K562 (cell line): ENCODE data around the gene TOM1L1. TPM values are rescaled to one million over a fixed set of nuclear protein-coding genes. Genes with fewer than 3 reads are reported as not detected.

ENCODE experiments used
- ATAC-seq: fragments of 200-7000 bp; cut with Tn5 transposase; 3 replicates; pipeline ENCODE4 v1.9.1; 2020; ENCODE audit warnings: moderate library complexity
- BruUV-seq: library from RNA; stranded (reverse); fragments of 400-500 nt; replicated peaks from 2 replicates; lab custom pipeline; 2021; lab: Mats Ljungman, UMichigan
- CTCF ChIA-PET: fragments of 300-600 bp; formaldehyde crosslinking; extraction: SDS; loops from one replicate; lab custom pipeline; 2021; ENCODE audit warnings: low intra/inter-chr PET ratio; lab: Yijun Ruan, JAX
- POLR2A ChIA-PET: fragments of 300-600, 350-650 bp; sonication (Branson Sonifier 250); formaldehyde crosslinking; extraction: SDS; loops from one replicate; lab custom pipeline; 2021; ENCODE audit warnings: antibody characterized with exemption, inconsistent platforms; lab: Yijun Ruan, JAX
- DNase-seq, 4 experiments: peaks; one replicate each; pipeline versions ENCODE4 v3.0.0 to v3.0.0-alpha.2; 2011 to 2018; ENCODE audit warnings: low spot score in 3 of 4, mixed read lengths in 3 of 4; ENCODE audit errors: extremely low read depth in 1 of 4
- FAIRE-seq: peaks from 2 replicates; lab custom pipeline; 2011; peaks lifted over from hg19 to GRCh38; lab: Jason Lieb, UNC
- H2AFZ ChIP-seq: 2 replicates; pipeline ENCODE4 v1.6.0; 2011; ENCODE audit warnings: low read depth, low read length, control low read depth, inconsistent platforms
- H3K27ac ChIP-seq: fragments of 200-600 bp; 3 replicates; pipeline ENCODE4 v1.8.0; 2011; ENCODE audit warnings: low read depth, mild to moderate bottlenecking, control low read depth, inconsistent platforms, low read length, moderate library complexity, mixed read lengths; ENCODE audit errors: extremely low read depth
- H3K27me3 ChIP-seq, 2 experiments: fragments of 300-600 bp in 1 of 2; 2 replicates in 1 of 2; 3 replicates in 1 of 2; pipeline versions ENCODE4 v1.6.0 to v1.8.0; 2011; ENCODE audit warnings: inconsistent platforms in 2 of 2, low read length in 2 of 2, mild to moderate bottlenecking in 1 of 2, mixed read lengths in 1 of 2, moderate library complexity in 1 of 2; ENCODE audit not compliant: control insufficient read depth in 2 of 2, insufficient read depth in 2 of 2
- H3K36me3 ChIP-seq: fragments of 300-600 bp; 3 replicates; pipeline ENCODE4 v1.8.0; 2011; ENCODE audit warnings: mild to moderate bottlenecking, low read length, inconsistent platforms; ENCODE audit not compliant: control insufficient read depth, insufficient read depth
- H3K4me1 ChIP-seq, 2 experiments: fragments of 200-600 bp in 1 of 2; replicated peaks in 1 of 2; 2 replicates in 1 of 2; 3 replicates in 1 of 2; pipeline versions ENCODE4 v1.5.1 to v1.8.0; 2011; ENCODE audit warnings: inconsistent platforms in 2 of 2, low read length in 2 of 2, mild to moderate bottlenecking in 1 of 2, mixed read lengths in 1 of 2, moderate library complexity in 1 of 2; ENCODE audit not compliant: control insufficient read depth in 2 of 2, insufficient read depth in 2 of 2
- H3K4me2 ChIP-seq: 2 replicates; pipeline ENCODE4 v1.6.1; 2011; ENCODE audit warnings: low read length, control low read depth, inconsistent platforms, mixed read lengths; ENCODE audit not compliant: insufficient read depth
- H3K4me3 ChIP-seq: fragments of 200-600 bp; sonication (generic), shearing (Covaris generic); 2 replicates; pipeline ENCODE4 v1.5.1; 2016; ENCODE audit warnings: control low read depth, inconsistent platforms
- H3K79me2 ChIP-seq: fragments of 200-600 bp; 3 replicates; pipeline ENCODE4 v1.8.0; 2011; ENCODE audit warnings: low read length, inconsistent platforms; ENCODE audit not compliant: control insufficient read depth, insufficient read depth
- H3K9ac ChIP-seq, 2 experiments: 2 replicates each; pipeline versions ENCODE4 v1.6.0 to v1.6.1; 2011; ENCODE audit warnings: low read depth in 2 of 2, low read length in 2 of 2, control low read depth in 1 of 2, inconsistent platforms in 1 of 2, mild to moderate bottlenecking in 1 of 2, mixed read lengths in 1 of 2; ENCODE audit not compliant: insufficient read depth in 1 of 2
- H3K9me1 ChIP-seq: one replicate; pipeline ENCODE4 v1.6.0; 2011; ENCODE audit warnings: inconsistent platforms, mild to moderate bottlenecking, low read length, moderate library complexity; ENCODE audit not compliant: control insufficient read depth, insufficient read depth
- H3K9me3 ChIP-seq: replicated peaks from 2 replicates; pipeline ENCODE4 v1.5.1; 2011; ENCODE audit warnings: low read depth, low read length, inconsistent platforms; ENCODE audit not compliant: control insufficient read depth, insufficient read depth
- H4K20me1 ChIP-seq: replicated peaks from 2 replicates; pipeline ENCODE4 v1.6.1; 2011; ENCODE audit warnings: low read length, inconsistent platforms, mixed read lengths; ENCODE audit not compliant: control insufficient read depth, insufficient read depth
- ARID1B ChIP-seq: fragments of 450-650 bp; IDR thresholded peaks from 2 replicates; pipeline ENCODE4 v1.6.1; 2016; ENCODE audit warnings: antibody characterized with exemption, mild to moderate bottlenecking, inconsistent platforms
- DACH1 ChIP-seq: fragments of 450-650 bp; IDR thresholded peaks from 2 replicates; pipeline ENCODE4 v1.6.1; 2018; ENCODE audit not compliant: partially characterized antibody
- HNRNPL ChIP-seq: fragments of 200-400 bp; formaldehyde crosslinking; IDR thresholded peaks from 2 replicates; pipeline ENCODE4 v1.6.1; 2017; ENCODE audit warnings: low read depth, mild to moderate bottlenecking, low read length
- POLR2G ChIP-seq: fragments of 200-400 bp; formaldehyde crosslinking; IDR thresholded peaks from 2 replicates; pipeline ENCODE4 v1.6.1; 2017; ENCODE audit warnings: low read depth, mild to moderate bottlenecking, antibody characterized with exemption, low read length, moderate library complexity
- RBBP5 ChIP-seq: fragments of 200-600 bp; sonication (generic); IDR thresholded peaks from 2 replicates; pipeline ENCODE4 v1.6.1; 2012; ENCODE audit warnings: borderline replicate concordance, mild to moderate bottlenecking, low read length, control low read depth, inconsistent platforms; ENCODE audit not compliant: insufficient read depth, poor library complexity, severe bottlenecking
- SMARCE1 ChIP-seq: fragments of 450-650 bp; IDR thresholded peaks from 2 replicates; pipeline ENCODE4 v1.7.1; 2016; ENCODE audit warnings: mild to moderate bottlenecking
- TCF3 ChIP-seq: sonication (generic); formaldehyde crosslinking; IDR thresholded peaks from 2 replicates; pipeline ENCODE4 v1.4.0; 2020; ENCODE audit warnings: mild to moderate bottlenecking, missing genetic modification reagents
- XRCC5 ChIP-seq: fragments of 200-400 bp; formaldehyde crosslinking; IDR thresholded peaks from 2 replicates; pipeline ENCODE4 v1.6.1; 2017; ENCODE audit warnings: low read depth, mild to moderate bottlenecking, low read length
- ZNF143 ChIP-seq: sonication (generic); formaldehyde crosslinking; IDR thresholded peaks from 2 replicates; pipeline ENCODE4 v1.9.0; 2022; ENCODE audit warnings: mild to moderate bottlenecking, missing genetic modification reagents
- ZNF57 ChIP-seq: fragments of 450-650 bp; formaldehyde crosslinking; IDR thresholded peaks from 2 replicates; pipeline ENCODE4 v1.4.0; 2020; ENCODE audit warnings: mild to moderate bottlenecking, moderate library complexity
- WGBS: fragments of 100-300 bp; shearing (Covaris generic); methylation state at CpG from one replicate; pipeline ENCODE4 v1.1.6; 2016; ENCODE audit warnings: low coverage, mixed read lengths; ENCODE audit not compliant: insufficient coverage; ENCODE audit errors: missing lambda C conversion rate; 5-methylcytosine and 5-hydroxymethylcytosine counted together
- in situ Hi-C: fragments of 300-500 bp; cut with MboI; formaldehyde crosslinking; loops from 4 replicates; pipeline ENCODE4 v1.15.0; 2018; ENCODE audit warnings: inconsistent platforms, mixed read lengths
- intact Hi-C: fragments of 100-400 bp; cut with micrococcal nuclease; formaldehyde crosslinking; loops from 2 replicates; pipeline ENCODE4 v1.14.2; 2022
- polyA plus RNA-seq, 8 experiments: library from polyadenylated mRNA; depleted of rRNA in 4 of 8; stranded (reverse) in 5 of 8; unstranded in 3 of 8; fragments of >200 nt; fragmentation: Nextera tagmentation in 2 of 8; fragmentation: Illumina TruSeq in 1 of 8; extraction: Ambion mirVana in 2 of 8; extraction: Trizol in 1 of 8; gene quantifications; 2 replicates each; pipeline versions ENCODE4 v1.2.1 to v1.2.3, GENCODE V29; 2011 to 2014; ENCODE audit warnings: inconsistent platforms in 1 of 8, missing spikeins in 1 of 8
- total RNA-seq, 7 experiments: library from RNA; depleted of rRNA in 6 of 7; stranded (reverse); fragments of >200 nt in 6 of 7; fragmentation: Illumina TruSeq in 2 of 7; extraction: Trizol in 2 of 7; gene quantifications; 2 replicates each; pipeline versions ENCODE4 v1.2.1 to v1.2.3, GENCODE V29; 2011 to 2021; ENCODE audit warnings: low replicate concordance in 1 of 7

Gene TOM1L1
- total and polyA plus RNA-seq, 9 of the 15 experiments (the other 6 are each of a cell fraction or from before 2014, with no cell fraction given) = 21.3 to 74.3 (median 31.0) TPM

DNA sequence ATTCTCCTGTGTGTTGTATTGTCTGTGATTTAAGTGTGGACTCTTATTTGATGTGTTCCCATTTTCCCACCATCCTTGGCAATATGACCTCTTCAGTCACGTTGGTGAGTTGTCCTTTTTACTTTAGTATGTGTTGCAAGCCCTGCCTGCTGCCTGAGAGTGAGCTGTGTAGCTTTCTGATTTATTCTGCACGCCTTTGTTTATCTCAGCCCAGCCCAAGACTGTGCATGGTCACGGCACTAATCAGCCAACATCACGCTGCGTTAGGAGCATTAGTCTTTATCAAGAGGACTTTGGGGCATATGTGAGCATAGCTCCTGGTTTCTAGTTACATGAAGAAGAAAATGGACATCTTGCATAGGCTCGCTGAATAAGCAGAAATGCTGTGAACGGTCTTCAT is 6.0 kb downstream of the TOM1L1 start (continued):
- peak; percentile 38; the same call in 1 of the 2 replicates for TF ChIP-seq TCF3 (CRISPR knock-in tag)
- no peak for TF ChIP-seq ZNF143
- TF ChIP-seq ARID1B = peak; percentile 55
- TF ChIP-seq, all 486 proteins: peak for 12

DNA sequence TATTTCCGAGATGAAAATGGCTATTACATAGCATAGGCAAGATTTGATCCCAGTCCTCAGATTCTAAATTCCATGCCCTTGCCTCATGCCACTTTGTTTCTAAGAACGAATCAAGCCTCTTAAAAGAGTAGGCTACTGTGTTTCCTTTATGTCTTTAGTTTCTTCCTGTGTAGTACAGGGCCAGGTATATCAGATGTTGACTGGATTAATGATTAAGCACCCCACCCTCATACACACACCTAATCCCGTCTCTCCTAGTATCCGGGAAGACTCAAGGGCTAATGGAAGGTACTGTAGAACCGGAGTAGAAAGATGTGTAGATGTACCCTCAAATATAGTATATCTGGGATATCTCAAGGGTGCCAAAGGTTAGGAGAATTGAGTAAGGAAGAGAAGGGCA is 6.7 kb downstream of the TOM1L1 start:
- CTCF ChIA-PET = no interaction called here
- FAIRE-seq = no peak
- Histone ChIP-seq H3K4me1 (peaks cover under 1 to 4% of the 10 kb centered on the region in 2 experiments; a peak in 3 of 5 replicates), H4K20me1 (0 out of 2 replicates have a peak, but pooled peaks cover 5% of the 10 kb centered on the region), H2AFZ (no peak overlapping the region), H3K4me2 (no peak overlapping the region), H3K9me3 (no peaks in the 10 kb centered on the region), H3K4me3 (no peak overlapping the region), H3K79me2 (no peaks in the 10 kb centered on the region), H3K36me3 (peaks cover 17% of the 10 kb centered on the region; the same call in 2 of the 3 replicates), H3K9me1 (no peaks in the 10 kb centered on the region), H3K27ac (no peak overlapping the region), H3K27me3 (no peaks in the 10 kb centered on the region), H3K9ac (no peak overlapping the region)
- no peak for ATAC-seq
- no peak for DNase-seq
- in situ Hi-C loops (no loop called here), intact Hi-C loops (no loop called here)
- WGBS = 81% methylated on average over 4 of the region's 5 CpGs
- no TSS peak for BruUV-seq
- POLR2A ChIA-PET = interaction anchor here (1.4 kb wide), 1 partner anchor 11 kb away, joined by 6 read pairs; no protein-coding TSS in a partner anchor
- TF ChIP-seq SMARCE1 (no peak), DACH1 (no peak), HNRNPL (no peak), XRCC5 (no peak), ZNF57 (CRISPR knock-in tag) (no peak), RBBP5 (no peak), POLR2G (no peak)
